HG03196 (cell line): ENCODE measurements around the gene TPTE2.
"Not testable (repeated sequence)": the region's sequence is repeated elsewhere in the genome, so short reads cannot be mapped to it uniquely, and the experiment has no call there.

Source experiments
- ATAC-seq: cut with Tn5 transposase; IDR thresholded peaks from one replicate; pipeline ENCODE4 v1.9.1; 2021; ENCODE audit not compliant: unreplicated experiment

TPTE2 gene

DNA sequence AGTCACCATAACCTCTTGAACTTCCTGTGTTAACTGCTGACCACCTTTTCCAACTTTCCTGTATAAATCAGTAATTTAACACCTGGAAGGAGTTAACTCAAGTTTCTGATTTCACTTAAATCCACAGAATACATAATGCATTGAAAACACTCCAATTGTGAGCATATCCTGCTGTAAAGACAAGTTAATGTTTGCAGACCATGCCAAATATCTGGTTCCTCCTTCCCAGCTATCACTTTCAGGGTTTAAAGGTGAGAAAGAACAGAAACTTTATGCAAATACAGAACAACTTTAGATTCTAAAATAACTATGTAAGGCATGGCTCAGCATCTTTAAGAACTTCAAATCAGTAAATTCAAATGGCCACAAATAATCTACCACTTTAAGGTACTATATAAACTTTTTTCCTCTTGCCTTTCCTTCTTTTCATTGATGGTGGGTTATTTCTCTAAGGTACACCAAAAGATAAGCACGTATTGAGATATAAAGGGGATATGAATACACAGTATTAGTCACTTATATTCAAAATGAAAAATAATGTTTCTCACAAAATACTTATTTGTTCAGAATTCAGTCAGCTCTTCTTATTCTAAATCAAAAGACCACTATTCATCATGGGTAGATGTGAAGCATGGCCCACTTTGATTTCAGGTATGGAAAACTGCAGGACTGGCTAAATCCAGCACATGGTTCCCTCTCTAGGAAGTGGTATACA is 6.6 kb upstream of the TPTE2 start:
- ATAC-seq, result peak; percentile 73

DNA sequence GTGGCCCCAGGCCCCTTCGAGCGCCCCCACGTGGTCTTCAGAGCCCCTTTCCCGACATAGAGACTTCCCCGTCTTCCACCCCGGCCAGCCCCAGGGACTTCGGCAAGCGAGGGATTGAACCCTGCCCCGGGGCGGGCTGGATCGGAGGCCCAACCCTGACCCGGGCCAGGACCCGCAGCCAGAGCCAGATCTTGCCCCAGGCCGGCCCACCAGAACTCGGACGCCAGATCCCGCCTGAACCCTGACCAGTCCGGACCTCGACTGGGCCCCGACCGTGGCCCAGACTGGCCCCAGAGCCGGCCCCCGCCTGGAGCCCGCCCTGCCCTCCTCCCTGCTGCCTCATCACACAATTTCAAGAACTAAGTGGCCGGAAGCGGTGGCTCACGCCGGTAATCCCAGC is 253 bp upstream of the TPTE2 start:
- no peak for ATAC-seq

DNA sequence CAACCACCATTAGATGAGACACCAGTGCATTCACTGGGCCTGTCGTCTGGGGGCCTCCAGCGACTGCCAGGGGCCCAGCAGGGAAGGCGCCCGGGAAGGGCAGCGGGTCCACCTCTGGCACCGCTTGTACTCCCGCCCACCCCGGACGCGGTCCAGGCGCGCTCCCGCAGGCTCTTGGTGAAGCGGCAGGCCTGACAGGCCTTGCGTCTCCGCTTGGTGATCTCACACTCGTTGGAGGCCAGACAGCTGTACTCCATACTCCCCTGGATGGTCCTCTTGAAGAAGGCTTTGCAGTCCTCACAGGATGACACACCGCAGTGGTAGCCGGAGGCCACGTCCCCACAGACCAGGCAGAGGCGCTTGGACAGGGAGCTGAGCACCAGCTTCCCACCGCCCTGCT is 660 bp downstream of the TPTE2 start:
- not testable (repeated sequence) for ATAC-seq

DNA sequence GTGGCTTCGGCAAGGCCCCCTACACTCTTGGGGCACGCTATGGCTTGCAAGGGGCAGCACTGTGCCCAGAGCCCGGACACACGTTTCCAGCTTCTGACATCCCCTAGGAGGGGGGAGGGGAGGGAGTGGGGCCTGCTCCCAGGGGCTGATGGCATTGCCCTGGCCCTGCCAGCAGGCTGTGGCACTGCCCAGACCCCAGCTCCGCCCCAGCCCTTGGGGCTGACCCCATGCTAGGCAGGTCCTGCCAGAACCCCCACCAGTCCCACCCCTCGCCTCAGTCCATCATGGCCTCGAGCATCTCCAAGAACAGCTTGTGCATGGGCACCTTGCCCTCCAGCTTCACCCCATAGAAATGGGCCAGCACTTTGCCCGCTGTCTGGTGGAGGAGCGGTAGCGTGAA is 1.6 kb downstream of the TPTE2 start:
- ATAC-seq, result not testable (repeated sequence)

DNA sequence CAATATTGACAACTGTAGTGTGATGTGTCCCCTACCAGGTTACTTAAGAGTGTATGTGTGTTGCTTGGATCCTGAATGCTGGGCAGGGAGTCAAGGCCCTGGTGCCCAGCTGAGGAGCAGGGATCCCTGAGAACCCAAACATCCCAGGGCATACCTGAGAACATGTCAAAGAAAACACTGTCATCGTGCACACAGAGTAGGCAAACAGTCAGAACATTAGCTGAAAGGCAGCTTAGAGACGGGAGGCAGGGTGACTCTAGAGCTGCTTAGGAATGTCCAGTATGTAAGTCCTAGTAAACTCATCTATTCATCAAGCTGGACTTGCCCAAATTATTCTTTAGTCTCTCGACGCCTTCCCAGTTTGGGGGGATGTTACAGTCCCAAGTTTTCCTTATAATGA is 4.0 kb downstream of the TPTE2 start:
- not testable (repeated sequence) for ATAC-seq

DNA sequence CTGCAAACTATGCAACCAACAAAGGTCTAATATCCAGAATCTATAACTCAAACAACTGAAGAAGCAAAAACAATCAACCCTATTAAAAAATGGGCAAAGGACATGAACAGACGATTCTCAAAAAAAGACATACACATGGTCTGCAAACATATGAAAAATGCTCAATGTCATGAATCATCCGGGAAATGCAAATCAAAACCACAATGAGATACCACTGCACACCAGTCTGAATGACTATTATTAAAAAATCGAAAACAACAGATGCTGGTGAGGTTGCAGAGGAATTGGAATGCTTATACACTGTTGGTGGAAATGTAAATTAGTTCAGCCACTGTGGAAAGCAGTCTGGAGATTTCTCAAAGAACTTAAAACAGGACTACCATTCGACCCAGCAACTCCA is 12.1 kb downstream of the TPTE2 start:
- ATAC-seq, result not testable (repeated sequence)

DNA sequence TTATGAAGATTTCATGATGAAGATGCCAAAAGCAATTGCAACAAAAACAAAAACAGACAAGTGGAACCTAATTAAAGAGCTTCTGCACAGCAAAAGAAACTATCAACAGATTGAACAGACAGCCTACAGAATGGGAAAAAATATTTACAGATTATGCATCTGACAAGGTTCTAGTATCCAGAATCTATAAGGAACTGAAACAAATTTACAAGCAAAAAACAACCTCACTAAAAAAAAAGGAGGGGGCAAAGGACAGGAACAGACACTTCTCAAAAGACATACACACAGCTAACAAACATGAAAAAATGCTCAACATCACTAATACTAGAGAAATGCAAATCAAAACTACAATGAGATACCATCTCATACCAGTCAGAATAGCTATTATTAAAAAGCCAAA is 35.7 kb downstream of the TPTE2 start:
- not testable (repeated sequence) for ATAC-seq

DNA sequence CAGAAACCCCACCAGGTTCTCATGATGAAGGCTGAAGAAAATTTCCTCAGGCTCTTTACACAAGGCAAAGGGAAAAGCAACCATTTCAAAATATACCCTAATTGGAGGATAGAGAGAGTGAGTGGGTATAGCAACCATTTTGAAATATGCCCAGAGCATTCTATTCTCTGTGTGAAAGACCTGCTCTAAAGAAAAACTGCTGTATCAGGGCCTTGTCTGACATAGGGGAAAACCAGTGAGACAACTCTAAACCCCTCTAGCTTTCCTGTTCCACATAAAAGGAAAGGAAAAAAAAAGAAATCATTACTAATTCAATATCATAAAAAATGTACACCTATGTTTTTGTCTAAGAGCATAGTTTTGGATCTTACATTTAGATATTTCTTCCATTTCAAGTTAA is 42.3 kb downstream of the TPTE2 start:
- ATAC-seq, result no peak

DNA sequence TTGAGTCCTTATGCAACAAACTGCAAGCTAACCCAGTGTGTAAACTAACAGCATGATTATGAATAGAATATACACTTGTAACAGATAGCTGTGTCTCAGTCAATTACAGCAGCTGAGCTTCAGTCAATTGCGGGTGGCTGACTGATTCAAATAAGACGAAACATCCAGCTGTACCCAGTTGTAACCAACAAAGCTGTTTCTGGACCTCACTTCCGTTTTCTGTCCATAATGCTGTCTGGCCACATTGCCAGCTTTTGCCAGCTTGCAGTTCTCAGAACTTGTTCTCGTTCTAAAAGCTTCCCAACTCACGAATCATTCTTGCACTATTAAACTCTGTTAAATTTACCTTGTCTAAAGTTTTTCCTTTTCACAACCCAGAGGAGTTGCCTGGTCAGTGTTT is 53.7 kb downstream of the TPTE2 start:
- not testable (repeated sequence) for ATAC-seq

DNA sequence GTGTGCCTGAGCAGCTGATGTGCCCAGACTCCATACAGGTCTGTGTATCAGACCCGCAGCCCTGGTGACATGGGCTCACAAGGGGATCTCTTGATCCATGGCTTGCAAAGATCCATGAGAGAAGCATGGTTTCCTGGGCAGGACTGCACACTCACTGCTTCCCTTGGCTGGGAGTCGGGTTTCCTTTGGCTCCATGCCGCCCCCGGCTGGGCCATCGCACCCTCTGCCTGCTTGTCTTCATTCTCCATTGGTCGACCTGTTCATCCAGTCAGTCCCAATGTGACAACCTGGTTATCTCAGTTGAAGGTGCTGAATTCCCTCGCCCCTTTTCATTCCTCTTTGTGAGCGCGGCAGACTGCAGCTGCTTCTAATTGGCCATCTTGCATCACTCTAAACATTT is 101.2 kb downstream of the TPTE2 start:
- not testable (repeated sequence) for ATAC-seq

DNA sequence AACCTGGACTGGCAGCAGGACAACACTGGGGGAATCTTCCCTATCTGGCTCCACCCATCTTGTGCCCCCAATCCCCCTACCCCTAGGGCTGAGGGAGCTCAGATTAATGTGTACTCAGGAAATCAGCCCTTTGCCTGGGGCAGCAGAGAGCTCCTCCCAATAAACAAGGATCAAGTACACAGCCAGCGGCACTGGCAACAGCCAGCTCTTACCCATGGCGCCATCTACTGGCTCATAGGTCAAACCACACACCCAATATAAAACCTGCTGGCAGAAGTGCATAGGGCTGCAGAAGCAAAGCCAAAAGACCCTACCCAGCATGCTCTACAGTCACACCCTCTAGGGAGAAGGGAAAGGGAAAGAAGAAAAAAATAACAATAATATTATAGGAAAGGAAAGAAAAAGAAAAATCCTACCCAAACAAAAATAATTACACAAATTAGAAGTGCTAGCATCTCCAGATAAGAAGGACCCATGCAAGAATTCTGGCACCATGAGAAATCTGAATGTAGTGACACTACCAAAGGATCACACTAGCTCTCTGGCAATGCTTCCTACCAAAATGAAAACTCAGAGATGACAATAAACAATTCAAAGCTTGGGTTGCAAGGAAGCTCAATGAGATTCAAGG is 122.2 kb downstream of the TPTE2 start:
- not testable (repeated sequence) for ATAC-seq

DNA sequence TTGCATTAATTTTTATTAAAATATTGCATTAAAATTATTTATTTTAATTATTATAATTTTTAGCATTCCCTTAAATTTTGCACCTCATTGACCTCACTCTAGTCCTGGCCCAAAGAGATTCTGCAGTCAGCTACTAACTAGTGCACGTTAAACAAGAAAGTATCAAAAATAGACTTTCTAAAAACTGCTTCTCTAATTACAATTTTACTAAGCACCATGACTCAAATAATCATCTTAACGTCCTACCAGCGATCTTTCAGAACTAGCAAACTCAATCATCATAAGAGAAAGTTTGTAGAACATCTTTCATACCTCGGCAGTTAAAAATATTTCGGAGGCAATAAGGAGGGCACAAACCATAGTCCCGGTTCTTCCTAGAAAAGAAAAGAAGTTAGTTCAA is 123.6 kb downstream of the TPTE2 start:
- not testable (repeated sequence) for ATAC-seq

DNA sequence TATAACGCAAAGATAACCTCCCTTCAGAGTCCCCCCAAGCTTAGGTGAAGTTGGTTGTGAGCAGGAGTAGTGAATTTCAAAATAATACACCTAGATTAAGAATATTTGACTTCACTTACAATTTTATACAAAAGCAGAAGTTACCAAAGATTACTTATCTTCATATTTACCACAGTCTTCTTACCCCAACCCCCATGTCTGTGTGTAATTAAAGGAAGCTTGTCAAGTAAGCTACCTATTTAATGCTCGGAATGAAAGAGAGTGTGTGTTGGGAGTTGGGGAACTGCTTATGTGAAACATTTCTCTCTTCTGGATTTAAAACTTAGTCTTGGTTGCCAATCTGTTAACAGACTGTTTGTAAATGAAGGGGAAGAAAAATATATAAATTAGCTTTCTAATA is 139.1 kb downstream of the TPTE2 start:
- ATAC-seq, result not testable (repeated sequence)

DNA sequence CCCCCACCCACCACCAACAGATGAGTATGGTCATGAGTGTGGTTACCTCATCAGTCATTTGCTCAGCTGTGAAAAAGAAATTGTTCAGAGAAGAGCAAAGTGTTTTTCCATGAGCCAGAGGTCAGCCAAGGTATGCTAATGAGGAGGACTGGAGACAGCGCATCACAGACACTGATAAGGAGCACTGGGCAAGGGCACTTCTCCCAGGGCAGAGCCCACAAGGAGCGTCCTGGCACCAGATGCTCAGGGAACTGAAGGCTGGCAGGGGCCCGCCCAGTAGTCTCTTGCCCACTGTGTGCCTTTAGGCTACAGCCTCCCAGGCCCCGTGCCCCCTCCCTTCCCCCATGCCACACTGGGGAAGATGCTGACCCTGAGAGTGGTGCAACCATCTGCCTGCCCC is 148.8 kb downstream of the TPTE2 start:
- not testable (repeated sequence) for ATAC-seq

DNA sequence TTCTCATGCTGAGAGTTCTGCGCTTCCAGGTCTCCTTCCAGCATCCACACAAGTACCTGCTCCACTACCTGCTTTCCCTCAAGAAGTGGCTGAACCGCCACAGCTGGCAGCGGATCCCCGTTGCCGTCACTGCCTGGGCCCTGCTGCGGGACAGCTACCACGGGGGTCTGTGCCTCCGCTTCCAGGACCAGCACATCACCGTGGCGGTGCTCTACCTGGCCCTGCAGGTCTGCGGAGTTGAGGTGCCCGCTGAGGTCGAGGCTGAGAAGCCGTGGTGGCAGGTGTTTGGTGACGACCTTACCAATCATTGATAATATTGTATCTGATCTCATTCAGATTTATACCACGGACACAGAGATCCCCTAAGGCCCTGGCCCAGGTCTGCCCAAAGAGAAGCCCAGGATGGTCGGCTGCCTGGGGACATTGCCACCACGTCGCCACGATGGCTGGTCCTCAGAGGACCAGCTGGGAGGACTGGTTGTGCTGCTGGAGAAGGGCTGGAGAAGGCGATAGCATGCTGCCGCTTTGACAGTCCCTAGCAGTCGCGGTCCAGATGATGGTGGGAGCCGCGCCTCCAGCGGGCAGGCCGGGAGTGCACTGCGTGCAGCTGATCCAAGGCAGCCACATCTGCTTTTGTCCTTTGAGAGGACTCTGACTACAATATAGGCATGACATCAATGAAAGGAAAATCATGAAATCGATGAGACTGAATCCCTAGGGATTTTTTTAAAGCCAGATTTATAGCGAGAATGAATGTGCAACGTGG is 178.4 kb downstream of the TPTE2 start:
- ATAC-seq, result not testable (repeated sequence)

DNA sequence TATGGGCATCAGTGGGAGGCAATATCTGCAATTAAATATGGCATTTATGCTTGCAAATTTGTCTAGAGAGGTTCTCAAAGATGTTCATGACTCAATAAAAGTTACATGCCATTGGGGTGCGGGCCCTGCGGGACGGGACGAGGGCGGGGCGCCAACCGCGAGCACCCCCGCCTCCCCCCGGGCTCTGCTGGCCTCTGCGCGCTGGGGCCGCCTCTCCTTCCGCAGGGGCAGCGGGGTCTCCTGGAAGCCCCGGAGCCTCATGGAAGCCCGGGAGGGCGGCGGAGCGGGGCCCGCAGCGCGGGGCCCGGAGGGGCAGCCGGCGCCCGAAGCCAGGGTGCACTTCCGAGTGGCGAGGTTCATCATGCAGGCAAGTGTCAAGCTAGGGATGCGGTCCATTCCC is 179.2 kb downstream of the TPTE2 start:
- no peak for ATAC-seq
